HCT116 (cell line): ENCODE measurements around the gene SNX15.

ENCODE experiments used
- ATF3 ChIP-seq: IDR thresholded peaks from 2 replicates; pipeline ENCODE4 v1.6.1; 2012
- CTCF ChIP-seq, 3 experiments: fragments of 200-600 bp in 1 of 3; sonication (generic) in 1 of 3; IDR thresholded peaks in 2 of 3; conservative IDR thresholded peaks in 1 of 3; 2 replicates each; pipeline ENCODE4 v1.5.1; 2012 to 2017; ENCODE audit warnings: low read depth in 2 of 3, low read length in 2 of 3, antibody characterized with exemption in 1 of 3, borderline replicate concordance in 1 of 3, control low read depth in 1 of 3, mild to moderate bottlenecking in 1 of 3, mixed read lengths in 1 of 3, mixed run types in 1 of 3, moderate library complexity in 1 of 3; ENCODE audit not compliant: insufficient read depth in 1 of 3
- EZH2 ChIP-seq: fragments of 200-600 bp; sonication (generic); IDR thresholded peaks from 2 replicates; pipeline ENCODE4 v1.6.1; 2017; ENCODE audit warnings: antibody characterized with exemption, mixed run types
- MAX ChIP-seq: IDR thresholded peaks from 2 replicates; pipeline ENCODE4 v1.6.1; 2012
- POLR2A ChIP-seq: IDR thresholded peaks from 2 replicates; pipeline ENCODE4 v1.7.0; 2011; ENCODE audit warnings: borderline replicate concordance; ENCODE audit not compliant: insufficient read depth, insufficient read length; ENCODE audit errors: extremely low read depth
- TCF7L2 ChIP-seq: IDR thresholded peaks from 2 replicates; pipeline ENCODE4 v1.7.0; 2011; ENCODE audit warnings: borderline replicate concordance, inconsistent platforms; ENCODE audit not compliant: insufficient read depth, insufficient read length; ENCODE audit errors: extremely low read depth

- TF ChIP-seq CTCF (IDR thresholded peaks at IDR 0.05 in 2 of 3, conservative IDR thresholded peaks at IDR 0.05 in 1 of 3; ENCODE audit: borderline replicate concordance in 1 of 3, insufficient read depth in 1 of 3, low read depth in 2 of 3, low read length in 2 of 3) (no peak), MAX (peak; percentile 86), TCF7L2 (peak; percentile 40), EZH2 (no peak), POLR2A (peak; percentile 49), ATF3 (no peak)
Measured at GRCh38 chr11:65083834-65084597, 56.8 kb downstream of the SNX15 start, which contains the start of the genes CDCA5 and ZFPL1.
